HG03135 (cell line): ENCODE measurements around the gene VLDLR.
"Not testable (repeated sequence)": the region's sequence is repeated elsewhere in the genome, so short reads cannot be mapped to it uniquely, and the experiment has no call there.

ENCODE experiments used
- ATAC-seq: cut with Tn5 transposase; IDR thresholded peaks from one replicate; pipeline ENCODE4 v1.9.1; 2021; ENCODE audit warnings: mild to moderate bottlenecking, moderate library complexity; ENCODE audit not compliant: unreplicated experiment

VLDLR gene

DNA sequence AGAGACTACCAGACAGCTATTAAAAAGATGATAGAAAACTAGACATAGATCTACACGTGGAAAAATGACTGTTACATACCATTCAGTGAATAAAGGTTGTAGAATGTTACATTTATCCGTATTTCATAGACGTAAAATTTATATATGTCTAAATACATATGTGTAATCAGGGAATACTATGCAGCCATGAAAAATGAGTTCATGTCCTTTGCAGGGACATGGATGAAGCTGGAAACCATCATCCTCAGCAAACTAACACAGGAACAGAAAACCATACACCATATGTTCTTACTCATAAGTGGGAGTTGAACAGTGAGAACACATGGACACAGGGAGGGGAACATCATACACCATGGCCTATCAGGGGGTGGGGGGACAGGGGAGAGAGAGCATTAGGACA, 85.7 kb downstream of the VLDLR start:
- ATAC-seq, result not testable (repeated sequence)
